ENCODE data around the gene TPTE. TPM values are rescaled to one million over a fixed set of nuclear protein-coding genes. Genes with fewer than 3 reads are reported as not detected.
"Not testable (repeated sequence)": the region's sequence is repeated elsewhere in the genome, so short reads cannot be mapped to it uniquely, and the experiment has no call there.

The TPTE gene
- total RNA-seq, 4 donors from 2014 or later, result 0.21 TPM; not detected in 3

DNA sequence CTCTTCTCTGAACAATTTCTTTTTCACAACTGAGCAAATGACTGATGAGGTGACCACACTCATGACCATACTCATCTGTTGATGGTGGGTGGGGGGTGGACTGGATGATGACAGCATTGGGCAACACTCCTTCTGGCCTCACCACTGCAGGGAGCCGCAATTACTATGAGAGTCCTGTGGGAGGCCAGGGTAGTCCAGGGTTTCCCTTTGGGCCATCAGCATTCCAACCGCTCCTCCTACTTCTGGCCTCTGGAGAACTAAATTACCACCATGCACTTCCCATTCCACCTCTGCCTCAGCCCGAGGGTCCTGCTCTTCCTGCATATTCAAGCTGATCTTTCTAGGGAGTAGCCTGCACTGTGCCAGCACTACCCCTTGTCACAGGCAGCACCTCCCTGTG lies 94.7 kb downstream of the TPTE start:
- not testable (repeated sequence) for H3K9me3 ChIP-seq, H3K4me1 ChIP-seq

DNA sequence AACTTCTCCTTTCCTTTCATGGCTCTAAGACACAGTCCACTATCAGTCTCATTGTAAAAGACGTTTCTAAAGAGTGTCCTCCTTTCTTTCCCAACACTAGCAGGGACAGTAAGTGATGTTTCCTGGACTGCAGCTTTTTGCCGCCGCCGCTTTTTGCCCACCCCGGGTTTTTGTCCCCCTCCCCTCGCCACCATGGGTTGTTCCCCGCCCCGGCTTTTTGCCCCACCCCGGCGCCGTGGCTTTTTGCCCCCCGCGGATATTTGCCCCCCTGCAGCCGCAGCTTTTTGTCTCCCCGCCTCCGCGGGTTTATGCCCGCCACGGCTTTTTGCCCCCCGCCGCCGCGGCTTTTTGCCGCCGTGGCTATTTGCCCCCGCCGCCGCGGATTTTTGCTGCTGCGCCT lies 95.2 kb downstream of the TPTE start:
- intact Hi-C loops (cut with DNase I; ENCODE audit: low total_unique reads), result no loop called here
- Histone ChIP-seq H3K4me3 (no peak overlapping the region), H3K4me1 (no peaks in the 10 kb centered on the region), H3K27ac (no peak overlapping the region), H3K9me3 (no peaks in the 10 kb centered on the region), H3K27me3 (no peaks in the 10 kb centered on the region), H3K36me3 (no peaks in the 10 kb centered on the region)
- no peak for TF ChIP-seq POLR2A (IDR thresholded peaks at IDR 0.05)
- no peak for TF ChIP-seq CTCF (IDR thresholded peaks at IDR 0.05)
- DNase-seq, result no peak

More for the DNA sequence above, 94.7 kb downstream of the TPTE start:
- intact Hi-C loops (cut with DNase I; ENCODE audit: low total_unique reads); H3K4me3 ChIP-seq; H3K36me3 ChIP-seq; H3K27me3 ChIP-seq; DNase-seq; H3K27ac ChIP-seq: not testable (repeated sequence)

DNA sequence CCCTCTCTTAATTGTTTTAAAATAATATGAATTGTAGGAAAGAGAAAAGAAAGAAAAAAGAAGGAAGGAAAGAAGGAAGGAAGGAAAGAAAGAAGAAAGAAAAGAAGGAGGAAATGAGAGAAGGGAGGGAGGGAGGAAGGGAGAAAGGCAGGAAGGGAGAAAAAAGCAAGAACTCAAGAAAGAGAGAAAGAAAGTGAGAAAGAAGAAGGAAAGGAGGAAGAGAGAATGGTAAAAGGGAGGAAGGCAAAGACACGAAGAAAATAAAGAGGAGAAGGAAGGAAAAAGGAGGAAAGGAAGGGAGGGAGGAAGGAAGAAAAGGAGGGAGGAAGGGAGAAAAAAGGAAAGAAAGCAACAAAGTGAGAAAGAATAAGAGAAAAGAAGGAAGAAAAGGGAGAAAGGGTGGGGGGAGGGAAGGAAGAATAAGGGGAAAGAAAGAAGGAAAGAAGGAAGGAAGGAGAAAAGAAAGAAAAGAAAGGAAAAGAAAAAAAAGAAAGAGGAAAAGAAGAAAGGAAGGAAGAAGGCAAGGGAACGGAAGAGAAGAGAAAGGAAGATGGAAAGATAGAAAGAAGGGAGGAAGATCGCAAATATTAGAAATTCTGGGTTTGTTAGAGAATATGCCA lies 95.9 kb downstream of the TPTE start:
- H3K36me3 ChIP-seq; intact Hi-C loops (cut with DNase I; ENCODE audit: low total_unique reads); H3K27me3 ChIP-seq; H3K4me3 ChIP-seq; H3K27ac ChIP-seq; H3K4me1 ChIP-seq; DNase-seq; H3K9me3 ChIP-seq: not testable (repeated sequence)

DNA sequence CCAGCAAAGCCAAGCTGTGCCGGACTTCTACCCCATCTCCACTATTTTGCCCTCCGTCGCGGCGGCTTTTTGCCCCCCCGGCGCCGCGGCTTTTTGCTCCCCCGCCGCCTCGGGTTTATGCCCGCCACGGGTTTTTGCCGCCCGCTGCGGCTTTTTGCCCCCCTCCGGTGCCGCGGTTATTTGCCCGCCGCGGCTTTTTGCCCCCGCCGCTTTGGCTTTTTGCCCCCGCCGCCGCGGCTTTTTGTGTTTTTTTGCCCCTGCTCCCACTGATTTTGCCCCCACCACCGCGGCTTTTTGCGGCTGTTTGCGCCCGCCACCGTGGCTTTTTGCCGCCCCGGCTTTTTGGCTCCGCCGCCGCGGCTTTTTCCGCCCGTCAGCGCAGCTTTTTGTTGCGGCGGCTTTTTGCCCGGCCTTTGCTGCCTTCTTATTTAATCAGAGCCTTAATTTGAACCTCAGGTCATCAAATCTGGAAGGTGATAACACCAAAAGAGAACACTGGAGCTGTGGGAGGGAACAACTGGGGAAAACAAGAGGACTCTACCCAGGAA lies 106.0 kb downstream of the TPTE start:
- no peaks in the 10 kb centered on the region for H3K27me3 ChIP-seq
- no peak overlapping the region for H3K27ac ChIP-seq
- intact Hi-C loops (cut with DNase I; ENCODE audit: low total_unique reads), result no loop called here
- no peak for DNase-seq
- no peaks in the 10 kb centered on the region for H3K36me3 ChIP-seq
- peaks cover 1 to 6% of the 10 kb centered on the region in 2 donors for H3K9me3 ChIP-seq
- TF ChIP-seq CTCF (IDR thresholded peaks at IDR 0.05) (no peak), POLR2A (IDR thresholded peaks at IDR 0.05) (no peak)
- H3K4me1 ChIP-seq, result no peaks in the 10 kb centered on the region
- H3K4me3 ChIP-seq, result no peak overlapping the region

DNA sequence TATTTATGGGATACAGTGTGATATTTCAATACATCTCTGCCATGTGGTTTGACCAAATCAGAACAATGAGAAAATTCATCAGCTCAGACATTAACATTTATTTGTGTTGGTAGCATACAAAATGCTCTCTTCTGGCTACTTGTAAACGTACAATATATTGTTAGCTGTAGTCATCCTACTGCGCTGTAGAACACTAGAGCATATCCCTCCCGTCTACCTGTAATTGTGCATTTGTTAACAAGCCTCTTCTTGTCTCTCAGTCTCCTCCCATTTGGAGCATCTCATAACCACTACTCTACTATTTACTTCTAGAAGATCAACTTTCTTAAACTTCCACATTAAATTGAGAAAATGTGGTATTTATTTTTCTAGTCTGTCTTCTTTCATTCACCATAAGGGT lies 107.9 kb downstream of the TPTE start:
- H3K27ac ChIP-seq; H3K36me3 ChIP-seq; H3K27me3 ChIP-seq; H3K4me3 ChIP-seq; DNase-seq; H3K9me3 ChIP-seq; intact Hi-C loops (cut with DNase I; ENCODE audit: low total_unique reads); H3K4me1 ChIP-seq: not testable (repeated sequence)

- H3K4me1 ChIP-seq; H3K4me3 ChIP-seq; H3K27ac ChIP-seq; H3K9me3 ChIP-seq; DNase-seq; H3K36me3 ChIP-seq; intact Hi-C loops (cut with DNase I; ENCODE audit: low total_unique reads); H3K27me3 ChIP-seq: not testable (repeated sequence)
Measured at GRCh38 chr21:10630829-10631228, 109.4 kb downstream of the TPTE start.

GRCh38 chr21:10631316-10631715 lies 109.9 kb downstream of the TPTE start:
- H3K9me3 ChIP-seq; H3K27me3 ChIP-seq; DNase-seq; H3K4me3 ChIP-seq; H3K27ac ChIP-seq; H3K36me3 ChIP-seq; intact Hi-C loops (cut with DNase I; ENCODE audit: low total_unique reads); H3K4me1 ChIP-seq: not testable (repeated sequence)

- intact Hi-C loops (cut with DNase I; ENCODE audit: low total_unique reads); H3K36me3 ChIP-seq; H3K9me3 ChIP-seq; H3K27me3 ChIP-seq; H3K4me1 ChIP-seq; H3K4me3 ChIP-seq; DNase-seq; H3K27ac ChIP-seq: not testable (repeated sequence)
Measured at GRCh38 chr21:10638144-10638543, 116.8 kb downstream of the TPTE start.

Data from uterus (tissue), 4 donors.